GM18909 (cell line): ENCODE results near the gene SLC27A6.
"Not testable (repeated sequence)": the region's sequence is repeated elsewhere in the genome, so short reads cannot be mapped to it uniquely, and the experiment has no call there.

Experiments used
- ATAC-seq: cut with Tn5 transposase; IDR thresholded peaks from one replicate; pipeline ENCODE4 v1.9.1; 2021; ENCODE audit warnings: mild to moderate bottlenecking; ENCODE audit not compliant: unreplicated experiment, poor library complexity

The SLC27A6 gene, protein sequence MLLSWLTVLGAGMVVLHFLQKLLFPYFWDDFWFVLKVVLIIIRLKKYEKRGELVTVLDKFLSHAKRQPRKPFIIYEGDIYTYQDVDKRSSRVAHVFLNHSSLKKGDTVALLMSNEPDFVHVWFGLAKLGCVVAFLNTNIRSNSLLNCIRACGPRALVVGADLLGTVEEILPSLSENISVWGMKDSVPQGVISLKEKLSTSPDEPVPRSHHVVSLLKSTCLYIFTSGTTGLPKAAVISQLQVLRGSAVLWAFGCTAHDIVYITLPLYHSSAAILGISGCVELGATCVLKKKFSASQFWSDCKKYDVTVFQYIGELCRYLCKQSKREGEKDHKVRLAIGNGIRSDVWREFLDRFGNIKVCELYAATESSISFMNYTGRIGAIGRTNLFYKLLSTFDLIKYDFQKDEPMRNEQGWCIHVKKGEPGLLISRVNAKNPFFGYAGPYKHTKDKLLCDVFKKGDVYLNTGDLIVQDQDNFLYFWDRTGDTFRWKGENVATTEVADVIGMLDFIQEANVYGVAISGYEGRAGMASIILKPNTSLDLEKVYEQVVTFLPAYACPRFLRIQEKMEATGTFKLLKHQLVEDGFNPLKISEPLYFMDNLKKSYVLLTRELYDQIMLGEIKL

GRCh38 chr5:128965011-128965637 is at the start of gene SLC27A6:
Gene SLC27A6, plus strand, starts transcription at chr5:128965488. Its CDS starts 650 bp downstream, at chr5:128966138.
- no peak for ATAC-seq

DNA sequence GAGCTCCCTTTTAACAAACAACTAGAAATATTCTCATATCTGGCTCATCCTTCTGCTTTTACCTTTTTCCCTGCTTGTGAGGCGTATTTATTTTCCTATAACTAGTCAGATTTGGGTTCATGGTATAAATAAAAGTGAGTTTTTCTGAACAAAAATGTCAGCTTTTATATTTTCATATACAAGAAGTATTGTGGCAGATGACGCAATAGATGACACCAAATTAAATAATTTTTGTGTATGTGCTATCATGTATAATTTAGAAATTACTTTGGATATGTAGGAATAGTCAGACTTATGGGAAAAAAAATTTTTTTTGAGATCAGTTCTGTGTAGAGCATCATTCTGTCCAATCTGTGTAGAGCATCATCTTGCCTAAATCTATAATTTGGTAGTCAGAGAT is 45.7 kb upstream of the SLC27A6 start:
- no peak for ATAC-seq

DNA sequence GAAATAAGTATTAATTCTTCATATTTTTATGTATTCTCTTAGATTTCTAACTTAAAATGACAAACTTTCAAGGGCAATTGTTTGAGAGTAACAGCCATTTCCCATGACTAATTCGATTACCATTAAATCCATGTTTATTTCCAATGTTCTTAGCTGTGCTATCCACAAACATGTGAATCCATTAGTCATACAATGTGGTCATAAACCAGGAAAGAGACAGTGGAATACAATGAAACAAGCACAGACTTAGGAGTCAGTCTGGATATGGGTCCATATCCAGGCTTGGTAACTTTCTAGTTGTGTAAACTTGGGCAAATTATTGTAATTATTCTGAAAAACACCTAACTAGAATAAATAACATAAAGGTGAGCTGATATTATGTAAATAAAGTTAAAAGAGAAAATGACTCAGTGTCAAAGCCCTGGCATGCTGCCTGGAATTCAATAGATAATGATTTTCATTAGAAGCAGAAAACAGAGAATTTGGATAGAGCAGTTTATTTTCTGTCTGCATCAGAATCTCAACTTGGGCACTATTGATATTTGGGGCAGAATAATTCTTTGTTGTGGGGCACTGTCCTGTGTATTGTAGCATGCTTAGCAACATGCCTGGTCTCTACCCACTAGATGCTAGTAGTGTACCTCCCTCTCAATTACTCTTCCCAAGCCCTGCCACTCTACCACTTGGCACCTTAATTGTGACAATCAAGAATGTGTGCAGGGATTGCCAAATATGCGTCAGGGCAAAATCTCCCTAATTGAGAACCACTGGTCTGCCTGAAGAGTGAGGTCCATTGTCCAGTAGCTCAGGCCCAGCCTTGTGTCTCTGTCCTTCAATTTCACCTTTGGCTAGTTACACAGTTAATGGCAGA is 44.7 kb upstream of the SLC27A6 start:
- no peak for ATAC-seq

- no peak for ATAC-seq
These were observed 41.0 kb upstream of the SLC27A6 start for GRCh38 chr5:128924299-128924698.

DNA sequence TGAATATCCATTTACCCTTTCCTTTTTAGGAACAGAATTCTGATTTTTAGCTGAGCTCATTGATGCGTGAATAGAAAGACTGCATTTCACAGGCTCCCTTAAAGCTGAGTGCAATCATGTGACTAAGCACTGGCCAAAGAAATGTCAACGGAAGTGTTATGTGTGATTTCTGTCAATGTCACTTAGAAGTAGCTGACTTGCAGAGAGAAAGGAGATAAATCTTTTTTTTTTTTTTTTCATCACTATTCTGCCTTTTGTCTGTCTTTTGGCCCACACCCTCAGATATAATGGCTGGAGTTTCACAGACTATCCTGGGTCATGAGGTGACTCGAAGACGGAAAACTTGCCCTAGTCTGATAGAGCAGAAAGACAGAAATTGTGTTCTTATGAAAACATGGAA is 39.3 kb upstream of the SLC27A6 start:
- no peak for ATAC-seq

- no peak for ATAC-seq
These were observed 37.6 kb upstream of the SLC27A6 start for GRCh38 chr5:128927644-128928043.

GRCh38 chr5:128932232-128932631 is 33.1 kb upstream of the SLC27A6 start:
- ATAC-seq = not testable (repeated sequence)

DNA sequence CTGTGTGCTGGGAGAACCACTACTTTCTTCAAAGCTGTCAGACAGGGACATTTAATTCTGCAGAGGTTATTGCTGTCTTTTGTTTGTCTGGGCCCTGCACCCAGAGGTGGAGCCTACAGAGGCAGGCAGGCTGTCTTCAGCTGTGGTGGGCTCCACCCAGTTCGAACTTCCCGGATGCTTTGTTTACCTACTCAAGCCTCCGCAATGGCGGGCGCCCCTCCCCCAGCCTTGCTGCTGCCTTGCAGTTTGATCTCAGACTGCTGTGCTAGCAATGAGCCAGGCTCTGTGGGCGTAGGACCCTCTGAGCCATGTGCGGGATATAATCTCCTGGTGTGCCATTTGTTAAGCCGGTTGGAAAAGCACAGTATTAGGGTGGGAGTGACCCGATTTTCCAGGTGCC is 22.2 kb upstream of the SLC27A6 start:
- not testable (repeated sequence) for ATAC-seq

DNA sequence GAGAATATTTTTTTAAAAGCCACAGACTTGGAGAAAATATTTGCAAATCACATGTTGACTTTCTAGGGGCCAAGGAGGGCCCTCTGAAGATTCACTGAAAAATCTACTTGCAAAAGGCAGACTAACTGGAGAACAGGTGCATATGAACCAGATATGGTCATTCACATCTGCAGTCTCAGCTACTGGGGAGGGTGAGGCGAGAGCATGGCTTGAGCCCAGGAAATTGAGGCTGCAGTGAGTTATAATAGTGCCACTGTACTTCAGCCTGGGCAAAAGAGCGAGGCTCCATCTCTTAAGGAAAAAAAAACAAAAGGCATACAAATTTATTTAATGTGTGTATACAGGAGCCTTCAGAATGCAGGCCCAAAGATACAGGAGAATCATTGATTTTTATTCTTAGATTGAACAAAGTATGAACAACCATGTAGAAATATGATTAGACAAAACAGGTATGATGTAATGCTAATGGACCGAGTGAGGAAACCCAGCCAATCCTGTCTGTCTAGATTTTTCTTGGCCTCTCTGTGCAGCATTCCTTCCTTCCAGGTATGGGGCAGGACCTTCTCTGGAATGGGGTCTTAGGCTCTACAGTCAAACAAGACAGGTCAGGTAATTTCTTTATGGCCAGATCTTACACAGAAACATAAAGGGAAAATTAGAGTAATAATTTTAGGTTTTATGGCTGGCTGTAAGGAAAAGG is 15.3 kb upstream of the SLC27A6 start:
- ATAC-seq = no peak

GRCh38 chr5:128951301-128951700 is 14.0 kb upstream of the SLC27A6 start:
- not testable (repeated sequence) for ATAC-seq

GRCh38 chr5:128956164-128956563 is 9.1 kb upstream of the SLC27A6 start:
- no peak for ATAC-seq

- ATAC-seq = no peak
These were observed 3.1 kb upstream of the SLC27A6 start for GRCh38 chr5:128962211-128962610.

GRCh38 chr5:128965638-128966302 is 482 bp downstream of the SLC27A6 start:
- ATAC-seq = no peak

DNA sequence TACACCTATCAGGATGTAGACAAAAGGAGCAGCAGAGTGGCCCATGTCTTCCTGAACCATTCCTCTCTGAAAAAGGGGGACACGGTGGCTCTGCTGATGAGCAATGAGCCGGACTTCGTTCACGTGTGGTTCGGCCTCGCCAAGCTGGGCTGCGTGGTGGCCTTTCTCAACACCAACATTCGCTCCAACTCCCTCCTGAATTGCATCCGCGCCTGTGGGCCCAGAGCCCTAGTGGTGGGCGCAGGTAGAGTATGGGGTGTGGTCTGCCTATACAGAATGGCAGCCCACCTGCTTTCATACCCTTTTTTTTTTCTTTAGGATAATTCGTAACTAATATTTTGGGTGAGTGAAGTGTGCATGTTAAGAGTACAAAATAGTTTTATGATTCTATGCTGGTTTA is 1.1 kb downstream of the SLC27A6 start:
- ATAC-seq = no peak

DNA sequence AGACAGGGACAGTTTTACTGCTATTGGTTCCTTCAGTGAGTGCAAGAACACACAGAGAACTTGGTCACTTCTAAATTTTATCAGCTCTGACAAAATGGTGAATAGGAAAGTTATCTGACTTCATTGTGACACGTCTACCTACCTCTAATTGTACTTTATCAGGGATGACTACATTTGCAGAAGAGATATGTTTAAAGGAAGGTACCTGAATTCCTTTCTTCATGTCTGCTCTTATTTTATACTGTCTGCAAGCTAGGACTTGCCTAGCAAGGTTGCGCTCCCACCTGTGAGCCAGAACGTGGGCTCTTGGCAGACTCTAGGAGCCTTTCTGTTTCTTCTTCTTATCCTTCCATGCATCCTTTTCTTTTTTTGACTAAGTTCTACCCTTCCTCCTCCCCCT is 1.6 kb downstream of the SLC27A6 start:
- no peak for ATAC-seq

- ATAC-seq = no peak
These were observed 8.0 kb downstream of the SLC27A6 start for GRCh38 chr5:128973244-128973643.

GRCh38 chr5:128974567-128974966 is 9.3 kb downstream of the SLC27A6 start:
- no peak for ATAC-seq

DNA sequence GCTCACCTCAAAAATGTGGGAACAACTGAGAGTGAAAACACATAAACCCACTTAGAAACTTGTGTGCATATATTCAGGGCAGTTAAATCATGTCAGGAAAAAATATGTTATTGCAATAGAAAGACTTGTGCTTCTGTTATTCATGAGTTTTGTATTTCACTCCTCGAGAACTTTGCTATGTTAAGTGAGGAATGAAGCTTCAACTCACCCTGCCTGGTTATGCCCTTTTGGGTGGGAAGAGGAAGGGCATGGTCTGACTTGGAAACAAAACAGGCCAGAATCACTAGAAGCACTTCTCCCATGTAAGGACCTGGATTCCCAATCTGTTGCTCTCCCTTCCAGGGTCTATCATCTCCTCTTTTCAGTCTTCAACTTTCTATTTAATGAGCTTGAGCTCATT is 14.5 kb downstream of the SLC27A6 start:
- no peak for ATAC-seq

DNA sequence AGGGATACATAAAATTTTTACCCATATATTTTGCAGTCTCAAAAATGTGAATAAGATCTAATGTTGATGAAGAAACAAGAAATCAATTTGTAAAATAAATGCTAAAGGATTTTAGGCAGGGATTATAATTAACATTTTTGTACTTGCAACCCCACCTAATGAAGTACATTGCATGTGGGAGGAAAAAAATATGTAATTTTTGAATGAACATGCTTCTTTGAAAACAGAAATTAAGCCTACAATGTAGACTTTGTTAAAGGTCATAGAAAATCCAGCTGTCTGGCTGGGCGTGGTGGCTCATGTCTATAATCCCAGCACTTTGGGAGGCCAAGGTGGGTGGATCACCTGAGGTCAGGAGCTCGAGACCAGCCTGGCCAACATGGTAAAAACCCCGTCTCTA is 15.6 kb downstream of the SLC27A6 start:
- ATAC-seq = no peak
